Neural crest cell (in vitro differentiated cells): ENCODE results near the gene SPTBN4. TPM values are rescaled to one million over a fixed set of nuclear protein-coding genes. Genes with fewer than 3 reads are reported as not detected.
A peak's percentile ranks its signal among the peaks of the same experiment; 100 is the strongest.

Source experiments
- DNase-seq: peaks from one replicate; pipeline ENCODE4 v3.0.0; 2021; ENCODE audit warnings: low read depth, mixed read lengths, low spot score
- H3K27ac Mint-ChIP-seq: one replicate; pipeline ENCODE4 v1.8.0; 2021; ENCODE audit warnings: mild to moderate bottlenecking, mixed read lengths; ENCODE audit not compliant: unreplicated experiment
- H3K27me3 Mint-ChIP-seq: 2 replicates; pipeline ENCODE4 v1.8.0; 2021; ENCODE audit warnings: low read depth, mild to moderate bottlenecking, mixed read lengths
- H3K36me3 Mint-ChIP-seq: 2 replicates; pipeline ENCODE4 v1.8.0; 2021; ENCODE audit warnings: low read depth, mild to moderate bottlenecking, mixed read lengths
- H3K4me1 Mint-ChIP-seq: 2 replicates; pipeline ENCODE4 v1.8.0; 2021; ENCODE audit warnings: mixed read lengths
- H3K4me3 Mint-ChIP-seq: one replicate; pipeline ENCODE4 v1.8.0; 2021; ENCODE audit warnings: mild to moderate bottlenecking, mixed read lengths
- H3K9me3 Mint-ChIP-seq: 2 replicates; pipeline ENCODE4 v1.8.0; 2021; ENCODE audit warnings: mixed read lengths
- CTCF ChIP-seq: fragments of 200-600 bp; sonication (generic); conservative IDR thresholded peaks from 2 replicates; pipeline ENCODE4 v1.5.0; 2021; ENCODE audit warnings: antibody characterized with exemption, mild to moderate bottlenecking
- total RNA-seq: library from RNA; stranded (reverse); gene quantifications from 2 replicates; pipeline ENCODE4 v1.2.1, GENCODE V29; 2021

SPTBN4 gene
- total RNA-seq, 1 donor from 2014 or later = 0.40 TPM

GRCh38 chr19:40580619-40581018, 113.8 kb downstream of the SPTBN4 start:
- DNase-seq = no peak
- H3K27ac Mint-ChIP-seq = no peak overlapping the region
- H3K27me3 Mint-ChIP-seq = no peaks in the 10 kb centered on the region
- no peak for TF ChIP-seq CTCF
- peaks cover 33% of the 10 kb centered on the region for H3K4me1 Mint-ChIP-seq
- no peaks in the 10 kb centered on the region for H3K36me3 Mint-ChIP-seq
- peak overlapping the region; percentile 76 for H3K4me3 Mint-ChIP-seq
- no peaks in the 10 kb centered on the region for H3K9me3 Mint-ChIP-seq

GRCh38 chr19:40581531-40581930, 114.7 kb downstream of the SPTBN4 start:
- Mint-ChIP-seq H3K4me3 (no peak overlapping the region), H3K9me3 (no peaks in the 10 kb centered on the region), H3K4me1 (peaks cover 39% of the 10 kb centered on the region), H3K27me3 (no peaks in the 10 kb centered on the region), H3K36me3 (peaks cover under 1% of the 10 kb centered on the region), H3K27ac (no peak overlapping the region)
- no peak for DNase-seq
- TF ChIP-seq CTCF = no peak

GRCh38 chr19:40582467-40582866, 115.7 kb downstream of the SPTBN4 start:
- peaks cover 7% of the 10 kb centered on the region for H3K36me3 Mint-ChIP-seq

GRCh38 chr19:40583283-40583682, 116.5 kb downstream of the SPTBN4 start:
- peak overlapping the region; percentile 58 for H3K4me3 Mint-ChIP-seq
- no peak for TF ChIP-seq CTCF
- peaks cover 34% of the 10 kb centered on the region for H3K4me1 Mint-ChIP-seq
- H3K27ac Mint-ChIP-seq = peak overlapping the region; percentile 89
- DNase-seq = no peak
- no peaks in the 10 kb centered on the region for H3K27me3 Mint-ChIP-seq
- peaks cover 9% of the 10 kb centered on the region for H3K36me3 Mint-ChIP-seq
- no peaks in the 10 kb centered on the region for H3K9me3 Mint-ChIP-seq

More at GRCh38 chr19:40582467-40582866, 115.7 kb downstream of the SPTBN4 start:
- Mint-ChIP-seq H3K4me1 (peaks cover 38% of the 10 kb centered on the region), H3K9me3 (no peaks in the 10 kb centered on the region), H3K27me3 (no peaks in the 10 kb centered on the region), H3K4me3 (peak overlapping the region; percentile 58), H3K27ac (peak overlapping the region; percentile 89)
- DNase-seq = no peak
- TF ChIP-seq CTCF = no peak

- H3K36me3 Mint-ChIP-seq = peaks cover 9% of the 10 kb centered on the region
Observed at GRCh38 chr19:40584007-40584406, 117.2 kb downstream of the SPTBN4 start.

More at GRCh38 chr19:40584007-40584406, 117.2 kb downstream of the SPTBN4 start:
- no peak overlapping the region for H3K27ac Mint-ChIP-seq
- peak overlapping the region; percentile 55 for H3K4me3 Mint-ChIP-seq
- no peak for DNase-seq
- peak; percentile 48 for TF ChIP-seq CTCF
- H3K9me3 Mint-ChIP-seq = no peaks in the 10 kb centered on the region
- no peaks in the 10 kb centered on the region for H3K27me3 Mint-ChIP-seq
- peaks cover 29% of the 10 kb centered on the region for H3K4me1 Mint-ChIP-seq
